Suprapubic skin (tissue), 4 donors: ENCODE data around the gene PRKCZ. TPM values are rescaled to one million over a fixed set of nuclear protein-coding genes. Genes with fewer than 3 reads are reported as not detected.
"Not testable (repeated sequence)": the region's sequence is repeated elsewhere in the genome, so short reads cannot be mapped to it uniquely, and the experiment has no call there.

Experiments used
- DNase-seq, 2 donors: peaks; one replicate each; pipeline ENCODE4 v3.0.0-alpha.2; 2019; ENCODE audit warnings: low spot score in 2 of 2
- H3K27ac ChIP-seq: fragments of 200-600 bp; sonication (generic); one replicate; pipeline ENCODE4 v1.5.1; 2019
- H3K27me3 ChIP-seq: fragments of 200-600 bp; sonication (generic); one replicate; pipeline ENCODE4 v1.5.1; 2019
- H3K36me3 ChIP-seq: fragments of 200-600 bp; sonication (generic); one replicate; pipeline ENCODE4 v1.5.1; 2019
- H3K4me1 ChIP-seq: fragments of 200-600 bp; sonication (generic); one replicate; pipeline ENCODE4 v1.5.1; 2019
- H3K4me3 ChIP-seq: fragments of 200-600 bp; sonication (generic); one replicate; pipeline ENCODE4 v1.5.1; 2019; ENCODE audit warnings: mild to moderate bottlenecking
- H3K9me3 ChIP-seq: fragments of 200-600 bp; sonication (generic); one replicate; pipeline ENCODE4 v1.5.1; 2019
- CTCF ChIP-seq, 2 donors: fragments of 200-600 bp in 1 of 2; fragments of 450-650 bp in 1 of 2; sonication (generic) in 1 of 2; IDR thresholded peaks; one replicate each; pipeline ENCODE4 v1.5.1; 2016 to 2019; ENCODE audit warnings: antibody characterized with exemption in 2 of 2, mild to moderate bottlenecking in 1 of 2, moderate library complexity in 1 of 2
- EP300 ChIP-seq: sonication (generic); formaldehyde crosslinking; IDR thresholded peaks from one replicate; pipeline ENCODE4 v1.6.1; 2017; ENCODE audit warnings: antibody characterized with exemption
- POLR2A ChIP-seq, 2 donors: fragments of 450-650 bp; IDR thresholded peaks; one replicate each; pipeline ENCODE4 v1.6.1; 2017; ENCODE audit warnings: antibody characterized with exemption in 2 of 2, mild to moderate bottlenecking in 2 of 2, moderate library complexity in 2 of 2
- POLR2AphosphoS5 ChIP-seq, 3 donors: sonication (generic); formaldehyde crosslinking; IDR thresholded peaks; one replicate each; pipeline ENCODE4 v1.6.1; 2017; ENCODE audit warnings: antibody characterized with exemption in 3 of 3
- WGBS: methylation state at CpG from one replicate; pipeline ENCODE4 v1.1.5; 2018; 5-methylcytosine and 5-hydroxymethylcytosine counted together
- total RNA-seq, 4 donors: library from RNA; depleted of rRNA; stranded (reverse); fragments of >200 nt; gene quantifications; one replicate each; pipeline ENCODE4 v1.1.0, GENCODE V29; 2016

PRKCZ gene
- total RNA-seq, 4 donors from 2014 or later: 21.7 to 31.5 (median 25.4) TPM

GRCh38 chr1:2145946-2146835 is 96.0 kb downstream of the PRKCZ start:
- Histone ChIP-seq H3K27ac (no peak overlapping the region), H3K4me3 (no peak overlapping the region), H3K36me3 (peaks cover 34% of the 10 kb centered on the region), H3K4me1 (no peaks in the 10 kb centered on the region), H3K27me3 (no peaks in the 10 kb centered on the region), H3K9me3 (no peaks in the 10 kb centered on the region)
- WGBS: 89% methylated on average over 19 of the region's 19 CpGs
- no peak for DNase-seq
- TF ChIP-seq EP300: no peak
- TF ChIP-seq POLR2AphosphoS5 (IDR thresholded peaks at IDR 0.05): no peak
- no peak for TF ChIP-seq CTCF (IDR thresholded peaks at IDR 0.05)
- TF ChIP-seq POLR2A (IDR thresholded peaks at IDR 0.05): no peak

- H3K9me3 ChIP-seq: no peaks in the 10 kb centered on the region
- TF ChIP-seq POLR2AphosphoS5 (IDR thresholded peaks at IDR 0.05): no peak
- no peak for TF ChIP-seq POLR2A (IDR thresholded peaks at IDR 0.05)
- TF ChIP-seq EP300: no peak
- no peak for TF ChIP-seq CTCF (IDR thresholded peaks at IDR 0.05)
- no peak overlapping the region for H3K27ac ChIP-seq
- H3K4me1 ChIP-seq: no peaks in the 10 kb centered on the region
- 90% methylated on average over 11 of the region's 11 CpGs for WGBS
- H3K4me3 ChIP-seq: no peak overlapping the region
- no peak for DNase-seq
- no peaks in the 10 kb centered on the region for H3K27me3 ChIP-seq
- H3K36me3 ChIP-seq: peaks cover 34% of the 10 kb centered on the region
These were observed 96.8 kb downstream of the PRKCZ start for GRCh38 chr1:2146836-2147517.

- not testable (repeated sequence) for H3K4me1 ChIP-seq, DNase-seq, H3K27ac ChIP-seq, H3K27me3 ChIP-seq, H3K9me3 ChIP-seq, H3K4me3 ChIP-seq
- peaks cover 31% of the 10 kb centered on the region for H3K36me3 ChIP-seq
- 95% methylated on average over 5 of the region's 5 CpGs for WGBS
These were observed 97.7 kb downstream of the PRKCZ start for GRCh38 chr1:2147869-2148268.

GRCh38 chr1:2148691-2149090 is 98.5 kb downstream of the PRKCZ start:
- DNase-seq: no peak
- no peak overlapping the region for H3K4me3 ChIP-seq

GRCh38 chr1:2150801-2151200 is 100.6 kb downstream of the PRKCZ start:
- TF ChIP-seq POLR2AphosphoS5 (IDR thresholded peaks at IDR 0.05) (no peak), EP300 (no peak), POLR2A (IDR thresholded peaks at IDR 0.05) (no peak), CTCF (IDR thresholded peaks at IDR 0.05) (no peak)
- Histone ChIP-seq H3K4me3 (no peak overlapping the region), H3K36me3 (peaks cover 25% of the 10 kb centered on the region), H3K9me3 (no peaks in the 10 kb centered on the region), H3K27me3 (no peaks in the 10 kb centered on the region), H3K27ac (no peak overlapping the region), H3K4me1 (peaks cover 3% of the 10 kb centered on the region)
- 76% methylated on average over 19 of the region's 19 CpGs for WGBS
- DNase-seq: no peak

More at GRCh38 chr1:2148691-2149090, 98.5 kb downstream of the PRKCZ start:
- 85% methylated on average over 14 of the region's 14 CpGs for WGBS
- Histone ChIP-seq H3K36me3 (peaks cover 31% of the 10 kb centered on the region), H3K4me1 (peaks cover 3% of the 10 kb centered on the region), H3K9me3 (no peaks in the 10 kb centered on the region), H3K27me3 (no peaks in the 10 kb centered on the region), H3K27ac (no peak overlapping the region)
- TF ChIP-seq EP300 (no peak), POLR2A (IDR thresholded peaks at IDR 0.05) (no peak), CTCF (IDR thresholded peaks at IDR 0.05) (no peak), POLR2AphosphoS5 (IDR thresholded peaks at IDR 0.05) (no peak)
